DMS153 (cell line): ENCODE measurements around the gene CCDC195.
"Not testable (repeated sequence)": the region's sequence is repeated elsewhere in the genome, so short reads cannot be mapped to it uniquely, and the experiment has no call there.

Experiments used
- DNase-seq: peaks from one replicate; lab custom pipeline; 2025; lab: John Stamatoyannopoulos, UW

CCDC195 gene

GRCh38 chr2:224690868-224691267 is 25.3 kb downstream of the CCDC195 start:
- no peak for DNase-seq

- no peak for DNase-seq
Observed at GRCh38 chr2:224689539-224689938, 26.6 kb downstream of the CCDC195 start.

GRCh38 chr2:224688997-224689396 is 27.2 kb downstream of the CCDC195 start:
- DNase-seq = no peak

GRCh38 chr2:224687156-224687555 is 29.0 kb downstream of the CCDC195 start:
- DNase-seq = no peak

GRCh38 chr2:224685121-224685520 is 31.0 kb downstream of the CCDC195 start:
- DNase-seq = no peak

- DNase-seq = no peak
Observed at GRCh38 chr2:224682134-224682533, 34.0 kb downstream of the CCDC195 start.

- peak; percentile 81 for DNase-seq
Observed at GRCh38 chr2:224671731-224672130, 44.4 kb downstream of the CCDC195 start.

GRCh38 chr2:224670203-224670602 is 46.0 kb downstream of the CCDC195 start:
- DNase-seq = no peak

GRCh38 chr2:224669449-224669848 is 46.7 kb downstream of the CCDC195 start:
- DNase-seq = no peak

GRCh38 chr2:224668123-224668909 is 47.8 kb downstream of the CCDC195 start:
- no peak for DNase-seq

- no peak for DNase-seq
Observed at GRCh38 chr2:224666951-224667553, 49.1 kb downstream of the CCDC195 start.

- DNase-seq = not testable (repeated sequence)
Observed at GRCh38 chr2:224663322-224663721, 52.8 kb downstream of the CCDC195 start.

- DNase-seq = not testable (repeated sequence)
Observed at GRCh38 chr2:224661708-224662107, 54.5 kb downstream of the CCDC195 start.

- no peak for DNase-seq
Observed at GRCh38 chr2:224659714-224660113, 56.5 kb downstream of the CCDC195 start.

- DNase-seq = no peak
Observed at GRCh38 chr2:224658780-224659405, 57.3 kb downstream of the CCDC195 start.

GRCh38 chr2:224657349-224657748 is 58.8 kb downstream of the CCDC195 start:
- DNase-seq = no peak

- no peak for DNase-seq
Observed at GRCh38 chr2:224655006-224655537, 61.1 kb downstream of the CCDC195 start.
